T-helper 22 cell (primary cell): Measurements from ENCODE around the gene NOTUM.
"Not testable (repeated sequence)": the region's sequence is repeated elsewhere in the genome, so short reads cannot be mapped to it uniquely, and the experiment has no call there.

Source experiments
- DNase-seq: peaks from one replicate; pipeline ENCODE4 v3.0.0-alpha.2; 2020; ENCODE audit warnings: low read depth

NOTUM gene

GRCh38 chr17:81923302-81924260 is 37.4 kb downstream of the NOTUM start:
- no peak for DNase-seq

- no peak for DNase-seq
Measured at GRCh38 chr17:81922566-81923301, 38.3 kb downstream of the NOTUM start.

- no peak for DNase-seq
Measured at GRCh38 chr17:81921996-81922565, 38.9 kb downstream of the NOTUM start.

GRCh38 chr17:81921537-81921862 is 39.5 kb downstream of the NOTUM start:
- no peak for DNase-seq

- DNase-seq, result no peak
Measured at GRCh38 chr17:81920612-81921536, 40.1 kb downstream of the NOTUM start.

GRCh38 chr17:81918832-81919545 is 42.0 kb downstream of the NOTUM start:
- no peak for DNase-seq

- not testable (repeated sequence) for DNase-seq
Measured at GRCh38 chr17:81918333-81918669, 42.7 kb downstream of the NOTUM start.

- peak; percentile 72 for DNase-seq
Measured at GRCh38 chr17:81917565-81918332, 43.2 kb downstream of the NOTUM start, which contains the start of gene SIRT7. Gene SIRT7 (minus strand): TSS chr17:81918176. CDS start chr17:81918131, 45 bp downstream.

GRCh38 chr17:81916234-81917001 is 44.6 kb downstream of the NOTUM start:
- no peak for DNase-seq

GRCh38 chr17:81915331-81915730 is 45.7 kb downstream of the NOTUM start:
- DNase-seq, result no peak

GRCh38 chr17:81914103-81914850 is 46.7 kb downstream of the NOTUM start:
- DNase-seq, result no peak

GRCh38 chr17:81913394-81914102 is 47.4 kb downstream of the NOTUM start:
- no peak for DNase-seq

GRCh38 chr17:81912441-81913309 is 48.3 kb downstream of the NOTUM start:
- DNase-seq, result no peak

GRCh38 chr17:81911969-81912368 is 49.0 kb downstream of the NOTUM start:
- DNase-seq, result no peak

- DNase-seq, result peak; percentile 89
Measured at GRCh38 chr17:81911277-81911961, 49.6 kb downstream of the NOTUM start, which contains the start of gene PCYT2. Gene PCYT2 (minus strand): TSS chr17:81911399. CDS start chr17:81911355, 44 bp downstream.

- DNase-seq, result no peak
Measured at GRCh38 chr17:81910840-81911276, 50.1 kb downstream of the NOTUM start.
